GM12878 (cell line): Measurements from ENCODE around the gene HAUS6. TPM values are rescaled to one million over a fixed set of nuclear protein-coding genes. Genes with fewer than 3 reads are reported as not detected.

Experiments used
- ATAC-seq: fragments of 200-7000 bp; cut with Tn5 transposase; 3 replicates; pipeline ENCODE4 v1.9.1; 2020; ENCODE audit warnings: mild to moderate bottlenecking, moderate library complexity
- BruUV-seq: library from RNA; stranded (reverse); fragments of 400-500 nt; replicated peaks from 2 replicates; lab custom pipeline; 2021; lab: Mats Ljungman, UMichigan
- CTCF ChIA-PET: fragments of 300-600 bp; sonication (Branson Sonifier 250); formaldehyde crosslinking; extraction: SDS; loops from one replicate; lab custom pipeline; 2021; ENCODE audit warnings: inconsistent platforms; lab: Yijun Ruan, JAX
- POLR2A ChIA-PET: fragments of 350-600 bp; formaldehyde crosslinking; extraction: SDS; loops from one replicate; lab custom pipeline; 2021; ENCODE audit warnings: inconsistent platforms; lab: Charles Lee
- RAD21 ChIA-PET: fragments of 300-600 bp; sonication (Branson Sonifier 250); formaldehyde crosslinking; loops from one replicate; lab custom pipeline; 2023; ENCODE audit warnings: antibody characterized with exemption; ENCODE audit not compliant: unreplicated experiment; lab: Charles Lee
- SMC1A ChIA-PET: fragments of 300-600 bp; sonication (Branson Sonifier 250); formaldehyde crosslinking; loops from one replicate; lab custom pipeline; 2023; ENCODE audit not compliant: unreplicated experiment, uncharacterized antibody; lab: Charles Lee
- DNase-seq: peaks from one replicate; pipeline ENCODE4 v3.0.0-alpha.2; 2011; ENCODE audit warnings: low read depth, low spot score
- FAIRE-seq: peaks from 3 replicates; lab custom pipeline; 2011; peaks lifted over from hg19 to GRCh38; lab: Jason Lieb, UNC
- H2AFZ ChIP-seq: 2 replicates; pipeline ENCODE4 v1.6.0; 2011; ENCODE audit warnings: low read depth, low read length, control low read depth; ENCODE audit not compliant: control insufficient read depth
- H3K27ac ChIP-seq: 2 replicates; pipeline ENCODE4 v1.5.1; 2011; ENCODE audit warnings: control low read depth; ENCODE audit not compliant: control insufficient read depth, insufficient read depth
- H3K27me3 ChIP-seq, 2 experiments: replicated peaks in 1 of 2; 2 replicates each; pipeline versions ENCODE4 v1.6.0 to v1.6.1; 2011; ENCODE audit warnings: low read length in 1 of 2; ENCODE audit not compliant: control insufficient read depth in 2 of 2, insufficient read depth in 2 of 2
- H3K36me3 ChIP-seq, 2 experiments: 2 replicates each; pipeline ENCODE4 v1.5.1; 2011; ENCODE audit warnings: low read length in 1 of 2; ENCODE audit not compliant: control insufficient read depth in 2 of 2, insufficient read depth in 2 of 2
- H3K4me1 ChIP-seq: 2 replicates; pipeline ENCODE4 v1.6.1; 2011; ENCODE audit warnings: mild to moderate bottlenecking, low read length, moderate library complexity, mixed read lengths; ENCODE audit not compliant: control insufficient read depth, insufficient read depth
- H3K4me2 ChIP-seq: 2 replicates; pipeline ENCODE4 v1.6.0; 2011; ENCODE audit warnings: control low read depth; ENCODE audit not compliant: control insufficient read depth, insufficient read depth
- H3K4me3 ChIP-seq: fragments of 200-600 bp; sonication (generic); 2 replicates; pipeline ENCODE4 v1.5.1; 2016
- H3K79me2 ChIP-seq: 2 replicates; pipeline ENCODE4 v1.6.0; 2011; ENCODE audit warnings: low read length; ENCODE audit not compliant: control insufficient read depth, insufficient read depth
- H3K9ac ChIP-seq: 2 replicates; pipeline ENCODE4 v1.8.0; 2011; ENCODE audit warnings: low read length, control low read depth, mixed read lengths; ENCODE audit not compliant: control insufficient read depth, insufficient read depth
- H3K9me3 ChIP-seq: replicated peaks from 3 replicates; pipeline ENCODE4 v1.5.1; 2011; ENCODE audit warnings: mild to moderate bottlenecking, low read length; ENCODE audit not compliant: control insufficient read depth, insufficient read depth
- H4K20me1 ChIP-seq: 2 replicates; pipeline ENCODE4 v1.6.0; 2011; ENCODE audit not compliant: control insufficient read depth, insufficient read depth
- BCL11A ChIP-seq: IDR thresholded peaks from 2 replicates; pipeline ENCODE4 v1.6.1; 2011; ENCODE audit warnings: low read depth, low read length
- CHD4 ChIP-seq: fragments of 200-600 bp; sonication (generic); IDR thresholded peaks from 2 replicates; pipeline ENCODE4 v1.6.1; 2016; ENCODE audit warnings: mild to moderate bottlenecking
- CREM ChIP-seq: IDR thresholded peaks from 2 replicates; pipeline ENCODE4 v1.6.1; 2014; ENCODE audit warnings: antibody characterized with exemption, low read depth
- MEF2A ChIP-seq: IDR thresholded peaks from 2 replicates; pipeline ENCODE4 v1.6.1; 2011; ENCODE audit warnings: low read depth, mild to moderate bottlenecking, low read length, moderate library complexity; ENCODE audit not compliant: insufficient read depth
- NFYA ChIP-seq: IDR thresholded peaks from 2 replicates; pipeline ENCODE4 v1.6.1; 2011; ENCODE audit warnings: low read depth, mild to moderate bottlenecking, low read length, improper control_type of control experiment, borderline replicate concordance
- PAX5 ChIP-seq: IDR thresholded peaks from 2 replicates; pipeline ENCODE4 v1.6.1; 2011; ENCODE audit warnings: low read depth, low read length, borderline replicate concordance
- RFX5 ChIP-seq: IDR thresholded peaks from 2 replicates; pipeline ENCODE4 v1.6.1; 2011; ENCODE audit warnings: low read depth, low read length, improper control_type of control experiment
- SMAD5 ChIP-seq: IDR thresholded peaks from 2 replicates; pipeline ENCODE4 v1.6.1; 2016; ENCODE audit warnings: antibody characterized with exemption, low read depth
- TARDBP ChIP-seq: IDR thresholded peaks from 2 replicates; pipeline ENCODE4 v1.6.1; 2016; ENCODE audit warnings: borderline replicate concordance
- in situ Hi-C: fragments of 300-500 bp; cut with MboI; formaldehyde crosslinking; loops from 9 replicates; pipeline ENCODE4 v1.14.3; 2018; ENCODE audit warnings: mixed read lengths
- intact Hi-C: fragments of 100-400 bp; cut with micrococcal nuclease; formaldehyde crosslinking; loops from one replicate; pipeline ENCODE4 v1.14.2; 2022; ENCODE audit not compliant: unreplicated experiment
- polyA plus RNA-seq, 11 experiments: library from polyadenylated mRNA; depleted of rRNA in 4 of 11; unstranded in 6 of 11; stranded (reverse) in 5 of 11; fragments of >200 nt; fragmentation: Nextera tagmentation in 4 of 11; fragmentation: Illumina TruSeq in 1 of 11; extraction: Ambion mirVana in 4 of 11; extraction: Trizol in 1 of 11; gene quantifications; 1 replicate in 1 of 11; 2 replicates in 10 of 11; pipeline versions ENCODE4 v1.2.1 to v1.2.3, GENCODE V29; 2011 to 2016; ENCODE audit warnings: inconsistent platforms in 2 of 11, missing spikeins in 2 of 11, low read depth in 1 of 11
- total RNA-seq, 4 experiments: library from RNA; depleted of rRNA in 3 of 4; stranded (reverse); fragments of >200 nt in 3 of 4; fragmentation: Illumina TruSeq in 1 of 4; extraction: Trizol in 1 of 4; gene quantifications; 2 replicates each; pipeline versions ENCODE4 v1.2.1 to v1.2.3, GENCODE V29; 2013 to 2021
- TF ChIP-seq, protein P1 (sequence below): fragments of 450-650 bp; IDR thresholded peaks from 2 replicates; pipeline ENCODE4 v1.6.1; 2017; ENCODE audit warnings: mild to moderate bottlenecking, low read depth, inconsistent platforms; ENCODE audit not compliant: poor library complexity, severe bottlenecking
- TF ChIP-seq, protein P2 (sequence below): fragments of 450-650 bp; IDR thresholded peaks from 2 replicates; pipeline ENCODE4 v1.6.1; 2016; ENCODE audit warnings: mild to moderate bottlenecking

HAUS6 gene
- total and polyA plus RNA-seq, 10 of the 15 experiments (the other 5 are each of a cell fraction or from before 2014, with no cell fraction given): 7.1 to 26.8 (median 16.0) TPM

DNA sequence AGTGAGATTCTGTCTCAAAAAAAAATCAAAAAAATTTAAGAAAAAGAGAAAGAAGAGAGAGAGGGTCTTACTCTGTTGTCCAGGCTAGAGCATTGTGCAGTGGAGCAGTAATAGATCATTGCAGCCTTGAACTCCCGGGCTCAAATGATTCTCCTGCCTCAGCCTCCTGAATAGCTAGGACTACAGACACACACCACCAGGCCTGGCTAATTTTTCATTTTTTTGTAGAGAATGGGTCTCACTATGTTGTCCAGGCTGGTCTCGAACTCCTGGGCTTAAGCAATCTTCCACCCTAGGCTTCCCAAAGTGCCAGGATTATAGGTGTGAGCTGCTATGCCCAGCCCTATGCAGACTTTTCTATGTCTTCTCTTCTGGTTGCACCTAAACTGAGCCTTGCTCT lies 28.5 kb downstream of the HAUS6 start (continued):
- TF ChIP-seq, protein P1, sequence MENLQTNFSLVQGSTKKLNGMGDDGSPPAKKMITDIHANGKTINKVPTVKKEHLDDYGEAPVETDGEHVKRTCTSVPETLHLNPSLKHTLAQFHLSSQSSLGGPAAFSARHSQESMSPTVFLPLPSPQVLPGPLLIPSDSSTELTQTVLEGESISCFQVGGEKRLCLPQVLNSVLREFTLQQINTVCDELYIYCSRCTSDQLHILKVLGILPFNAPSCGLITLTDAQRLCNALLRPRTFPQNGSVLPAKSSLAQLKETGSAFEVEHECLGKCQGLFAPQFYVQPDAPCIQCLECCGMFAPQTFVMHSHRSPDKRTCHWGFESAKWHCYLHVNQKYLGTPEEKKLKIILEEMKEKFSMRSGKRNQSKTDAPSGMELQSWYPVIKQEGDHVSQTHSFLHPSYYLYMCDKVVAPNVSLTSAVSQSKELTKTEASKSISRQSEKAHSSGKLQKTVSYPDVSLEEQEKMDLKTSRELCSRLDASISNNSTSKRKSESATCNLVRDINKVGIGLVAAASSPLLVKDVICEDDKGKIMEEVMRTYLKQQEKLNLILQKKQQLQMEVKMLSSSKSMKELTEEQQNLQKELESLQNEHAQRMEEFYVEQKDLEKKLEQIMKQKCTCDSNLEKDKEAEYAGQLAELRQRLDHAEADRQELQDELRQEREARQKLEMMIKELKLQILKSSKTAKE: no peak
- TF ChIP-seq, all 136 proteins: peak for 0

DNA sequence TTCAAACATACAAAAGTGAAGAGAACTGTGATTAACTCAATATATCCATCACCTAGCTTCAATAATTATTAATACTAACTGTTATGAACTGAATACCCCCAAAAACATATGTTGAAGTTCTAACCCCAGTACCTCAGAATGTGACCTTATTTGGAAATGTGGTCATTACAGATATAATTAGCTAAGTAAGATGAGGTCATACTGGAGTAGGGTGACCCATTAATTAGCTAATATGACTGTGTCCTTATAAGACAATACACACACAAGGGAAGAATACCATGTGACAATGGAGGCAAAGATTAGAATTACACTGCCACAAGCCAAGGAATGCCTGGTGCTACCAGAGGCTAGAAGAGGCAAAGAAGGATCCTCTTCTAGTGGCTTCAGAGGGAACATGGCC lies 45.7 kb downstream of the HAUS6 start:
- in situ Hi-C loops (no loop called here), intact Hi-C loops (no loop called here)
- TF ChIP-seq BCL11A (no peak), SMAD5 (no peak), PAX5 (no peak), CREM (no peak), MEF2A (no peak), NFYA (no peak), CHD4 (no peak), RFX5 (no peak), TARDBP (no peak)
- TF ChIP-seq, protein P2, sequence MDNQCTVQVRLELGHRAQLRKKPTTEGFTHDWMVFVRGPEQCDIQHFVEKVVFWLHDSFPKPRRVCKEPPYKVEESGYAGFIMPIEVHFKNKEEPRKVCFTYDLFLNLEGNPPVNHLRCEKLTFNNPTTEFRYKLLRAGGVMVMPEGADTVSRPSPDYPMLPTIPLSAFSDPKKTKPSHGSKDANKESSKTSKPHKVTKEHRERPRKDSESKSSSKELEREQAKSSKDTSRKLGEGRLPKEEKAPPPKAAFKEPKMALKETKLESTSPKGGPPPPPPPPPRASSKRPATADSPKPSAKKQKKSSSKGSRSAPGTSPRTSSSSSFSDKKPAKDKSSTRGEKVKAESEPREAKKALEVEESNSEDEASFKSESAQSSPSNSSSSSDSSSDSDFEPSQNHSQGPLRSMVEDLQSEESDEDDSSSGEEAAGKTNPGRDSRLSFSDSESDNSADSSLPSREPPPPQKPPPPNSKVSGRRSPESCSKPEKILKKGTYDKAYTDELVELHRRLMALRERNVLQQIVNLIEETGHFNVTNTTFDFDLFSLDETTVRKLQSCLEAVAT: no peak
- DNase-seq: no peak
- Histone ChIP-seq H3K27me3 (no peaks in the 10 kb centered on the region), H3K4me1 (no peaks in the 10 kb centered on the region; the same call in 1 of the 2 replicates), H4K20me1 (no peaks in the 10 kb centered on the region), H3K4me2 (no peak overlapping the region), H3K4me3 (no peak overlapping the region), H3K36me3 (peaks cover 2 to 13% of the 10 kb centered on the region in 2 experiments), H3K79me2 (no peaks in the 10 kb centered on the region; the same call in 1 of the 2 replicates), H2AFZ (no peak overlapping the region), H3K9me3 (no peaks in the 10 kb centered on the region), H3K9ac (no peak overlapping the region), H3K27ac (no peak overlapping the region)
- RAD21 ChIA-PET: interaction anchor here (0.7 kb wide), 1 partner anchor 117 kb away, joined by 3 read pairs; no protein-coding TSS in a partner anchor
- POLR2A ChIA-PET: no interaction called here
- SMC1A ChIA-PET: interaction anchor here (0.6 kb wide), 1 partner anchor 25 kb away, joined by 3 read pairs; no protein-coding TSS in a partner anchor
- no TSS peak for BruUV-seq
- CTCF ChIA-PET: interaction anchor here (0.8 to 1.6 kb wide), 7 partner anchors 8 to 408 kb away, joined by 3 to 8 read pairs (median 3); partner anchors contain the start of gene RRAGA
- no peak for FAIRE-seq
- no peak; the same call in 2 of the 3 replicates for ATAC-seq
